Activated CD4-positive, alpha-beta memory T cell treated with anti-CD3 and anti-CD28 coated beads for 36 hours (primary cell): ENCODE data around the gene ANKRD18B. TPM values are rescaled to one million over a fixed set of nuclear protein-coding genes. Genes with fewer than 3 reads are reported as not detected.
"Not testable (repeated sequence)": the region's sequence is repeated elsewhere in the genome, so short reads cannot be mapped to it uniquely, and the experiment has no call there.

ENCODE experiments used
- CTCF ChIA-PET: fragments of 350-600 bp; sonication (Branson Sonifier 250); formaldehyde crosslinking; loops from one replicate; lab custom pipeline; 2021; ENCODE audit warnings: antibody characterized with exemption, inconsistent platforms; lab: Charles Lee
- POLR2A ChIA-PET: fragments of 350-600 bp; sonication (Branson Sonifier 250); formaldehyde crosslinking; loops from one replicate; lab custom pipeline; 2021; ENCODE audit warnings: antibody characterized with exemption; lab: Charles Lee
- DNase-seq: peaks from one replicate; pipeline ENCODE4 v3.0.0-alpha.2; 2020
- H3K27ac Mint-ChIP-seq: one replicate; pipeline ENCODE4 v1.8.0; 2021; ENCODE audit warnings: mixed read lengths
- H3K27me3 Mint-ChIP-seq: one replicate; pipeline ENCODE4 v1.8.0; 2021; ENCODE audit warnings: mixed read lengths
- H3K36me3 Mint-ChIP-seq: one replicate; pipeline ENCODE4 v1.8.0; 2021; ENCODE audit warnings: mixed read lengths
- H3K4me1 Mint-ChIP-seq: one replicate; pipeline ENCODE4 v1.8.0; 2021; ENCODE audit warnings: low read depth, mixed read lengths
- H3K4me3 Mint-ChIP-seq: one replicate; pipeline ENCODE4 v1.8.0; 2021; ENCODE audit warnings: mild to moderate bottlenecking, mixed read lengths
- H3K9me3 Mint-ChIP-seq: one replicate; pipeline ENCODE4 v1.8.0; 2021; ENCODE audit warnings: mixed read lengths
- intact Hi-C: fragments of 100-400 bp; cut with micrococcal nuclease; formaldehyde crosslinking; loops from one replicate; pipeline ENCODE4 v1.15.1; 2023
- total RNA-seq, 2 experiments: library from RNA; stranded (reverse); gene quantifications; one replicate each; pipeline ENCODE4 v1.2.3, GENCODE V29; 2021

ANKRD18B gene
- total RNA-seq, 2 experiments from 2014 or later = 0.31 to 1.5 TPM

DNA sequence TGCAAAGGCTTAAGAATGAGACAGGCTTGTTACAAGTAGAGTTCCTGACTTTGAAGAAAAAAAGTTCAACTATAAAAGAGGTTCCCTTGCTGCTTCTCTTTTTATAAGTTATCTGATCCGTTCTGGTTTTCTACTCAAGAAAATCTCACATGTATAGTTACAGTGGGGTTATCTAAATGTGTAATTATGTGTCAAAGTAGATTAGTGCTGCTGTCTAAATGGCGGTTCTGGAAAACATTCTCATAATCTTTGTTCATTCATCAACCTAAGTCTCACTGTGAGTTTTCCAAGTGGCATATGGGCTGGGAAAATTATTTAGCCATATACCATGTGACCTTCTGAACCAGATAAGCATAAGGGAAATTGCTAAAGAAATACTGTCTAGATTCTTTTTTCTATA lies 21.7 kb downstream of the ANKRD18B start:
- H3K9me3 Mint-ChIP-seq, H3K36me3 Mint-ChIP-seq, H3K4me3 Mint-ChIP-seq, H3K27ac Mint-ChIP-seq, intact Hi-C loops, H3K4me1 Mint-ChIP-seq, POLR2A ChIA-PET, CTCF ChIA-PET, DNase-seq: not testable (repeated sequence)
- peaks cover 29% of the 10 kb centered on the region for H3K27me3 Mint-ChIP-seq

DNA sequence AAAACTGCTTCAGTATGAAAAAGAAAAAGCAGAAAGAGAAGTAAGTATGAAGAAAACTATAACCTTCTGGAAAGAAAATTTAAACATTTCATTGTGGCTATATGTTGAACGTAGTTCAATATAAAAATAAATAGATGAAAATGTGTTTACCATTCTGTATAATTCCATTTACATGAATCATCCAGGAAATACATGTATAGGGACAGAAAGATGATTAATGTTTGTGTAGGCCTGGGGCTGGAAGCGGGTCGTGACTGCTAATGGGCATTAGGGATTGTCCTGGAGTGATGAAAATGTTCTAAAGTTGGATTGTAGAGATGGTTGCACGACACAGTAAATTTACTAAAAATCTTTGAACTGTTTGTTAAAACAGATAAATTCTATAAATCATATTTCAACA lies 24.8 kb downstream of the ANKRD18B start:
- H3K4me3 Mint-ChIP-seq, H3K36me3 Mint-ChIP-seq, H3K4me1 Mint-ChIP-seq, intact Hi-C loops, POLR2A ChIA-PET, DNase-seq, H3K27ac Mint-ChIP-seq, H3K9me3 Mint-ChIP-seq, CTCF ChIA-PET: not testable (repeated sequence)
- peaks cover 28% of the 10 kb centered on the region for H3K27me3 Mint-ChIP-seq

- H3K27me3 Mint-ChIP-seq = peaks cover 28% of the 10 kb centered on the region
- H3K27ac Mint-ChIP-seq, H3K9me3 Mint-ChIP-seq, DNase-seq, H3K4me1 Mint-ChIP-seq, intact Hi-C loops, CTCF ChIA-PET, H3K36me3 Mint-ChIP-seq, H3K4me3 Mint-ChIP-seq, POLR2A ChIA-PET: not testable (repeated sequence)
Measured at GRCh38 chr9:33549418-33549817, 25.4 kb downstream of the ANKRD18B start.

- H3K27me3 Mint-ChIP-seq = peaks cover 21% of the 10 kb centered on the region
- H3K27ac Mint-ChIP-seq, H3K4me3 Mint-ChIP-seq, CTCF ChIA-PET, H3K4me1 Mint-ChIP-seq, DNase-seq, intact Hi-C loops, POLR2A ChIA-PET, H3K36me3 Mint-ChIP-seq, H3K9me3 Mint-ChIP-seq: not testable (repeated sequence)
Measured at GRCh38 chr9:33551183-33551582, 27.1 kb downstream of the ANKRD18B start.

- DNase-seq = peak; percentile 41
- H3K36me3 Mint-ChIP-seq, POLR2A ChIA-PET, CTCF ChIA-PET, intact Hi-C loops, H3K27ac Mint-ChIP-seq, H3K4me1 Mint-ChIP-seq, H3K9me3 Mint-ChIP-seq, H3K4me3 Mint-ChIP-seq: not testable (repeated sequence)
- H3K27me3 Mint-ChIP-seq = peaks cover 17% of the 10 kb centered on the region
Measured at GRCh38 chr9:33552315-33552725, 28.3 kb downstream of the ANKRD18B start.

- CTCF ChIA-PET, DNase-seq, POLR2A ChIA-PET, H3K4me3 Mint-ChIP-seq, H3K27me3 Mint-ChIP-seq, H3K27ac Mint-ChIP-seq, H3K4me1 Mint-ChIP-seq, intact Hi-C loops, H3K9me3 Mint-ChIP-seq, H3K36me3 Mint-ChIP-seq: not testable (repeated sequence)
Measured at GRCh38 chr9:33560217-33560616, 36.2 kb downstream of the ANKRD18B start.

DNA sequence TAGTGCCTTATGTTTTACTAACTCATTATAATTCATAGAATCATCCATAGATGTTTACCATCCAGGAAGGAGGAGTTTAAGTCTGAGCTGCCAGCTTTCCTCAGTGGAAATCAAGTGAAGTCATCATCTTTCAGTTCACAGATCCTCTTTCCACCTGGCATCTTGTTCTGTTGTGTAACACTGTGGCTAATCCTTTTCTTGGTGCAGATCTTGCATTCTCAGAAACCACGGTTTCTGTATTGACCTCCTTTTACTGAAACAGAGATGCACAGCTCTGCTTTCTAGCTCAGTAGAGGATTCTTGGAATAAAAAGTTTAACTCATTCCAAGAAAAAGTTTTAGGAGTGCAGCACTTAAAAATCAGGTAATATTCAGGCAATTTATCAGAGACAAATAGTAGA lies 38.1 kb downstream of the ANKRD18B start:
- H3K9me3 Mint-ChIP-seq, DNase-seq, intact Hi-C loops, CTCF ChIA-PET, POLR2A ChIA-PET, H3K27ac Mint-ChIP-seq, H3K4me1 Mint-ChIP-seq, H3K4me3 Mint-ChIP-seq, H3K27me3 Mint-ChIP-seq, H3K36me3 Mint-ChIP-seq: not testable (repeated sequence)

- H3K36me3 Mint-ChIP-seq, CTCF ChIA-PET, DNase-seq, H3K4me1 Mint-ChIP-seq, H3K4me3 Mint-ChIP-seq, H3K27ac Mint-ChIP-seq, H3K9me3 Mint-ChIP-seq, intact Hi-C loops, POLR2A ChIA-PET: not testable (repeated sequence)
- H3K27me3 Mint-ChIP-seq = peaks cover 17% of the 10 kb centered on the region
Measured at GRCh38 chr9:33567776-33568175, 43.7 kb downstream of the ANKRD18B start.

- H3K27me3 Mint-ChIP-seq, H3K36me3 Mint-ChIP-seq, H3K4me3 Mint-ChIP-seq, DNase-seq, H3K4me1 Mint-ChIP-seq, POLR2A ChIA-PET, CTCF ChIA-PET, H3K9me3 Mint-ChIP-seq, intact Hi-C loops, H3K27ac Mint-ChIP-seq: not testable (repeated sequence)
Measured at GRCh38 chr9:33577786-33578185, 53.7 kb downstream of the ANKRD18B start.

- CTCF ChIA-PET, POLR2A ChIA-PET, H3K27ac Mint-ChIP-seq, H3K9me3 Mint-ChIP-seq, intact Hi-C loops, DNase-seq, H3K27me3 Mint-ChIP-seq, H3K36me3 Mint-ChIP-seq, H3K4me3 Mint-ChIP-seq, H3K4me1 Mint-ChIP-seq: not testable (repeated sequence)
Measured at GRCh38 chr9:33579996-33580395, 55.9 kb downstream of the ANKRD18B start.

GRCh38 chr9:33582686-33583085 lies 58.6 kb downstream of the ANKRD18B start:
- POLR2A ChIA-PET, H3K4me3 Mint-ChIP-seq, DNase-seq, H3K27ac Mint-ChIP-seq, H3K36me3 Mint-ChIP-seq, H3K9me3 Mint-ChIP-seq, H3K27me3 Mint-ChIP-seq, intact Hi-C loops, CTCF ChIA-PET, H3K4me1 Mint-ChIP-seq: not testable (repeated sequence)

- CTCF ChIA-PET, H3K4me3 Mint-ChIP-seq, intact Hi-C loops, H3K27me3 Mint-ChIP-seq, POLR2A ChIA-PET, DNase-seq, H3K4me1 Mint-ChIP-seq, H3K9me3 Mint-ChIP-seq, H3K27ac Mint-ChIP-seq, H3K36me3 Mint-ChIP-seq: not testable (repeated sequence)
Measured at GRCh38 chr9:33586128-33586527, 62.1 kb downstream of the ANKRD18B start.

GRCh38 chr9:33587799-33588198 lies 63.7 kb downstream of the ANKRD18B start:
- H3K4me1 Mint-ChIP-seq, POLR2A ChIA-PET, H3K27ac Mint-ChIP-seq, H3K27me3 Mint-ChIP-seq, H3K36me3 Mint-ChIP-seq, H3K4me3 Mint-ChIP-seq, DNase-seq, H3K9me3 Mint-ChIP-seq, intact Hi-C loops, CTCF ChIA-PET: not testable (repeated sequence)
